ENCODE results near the gene MGLL.

DNA sequence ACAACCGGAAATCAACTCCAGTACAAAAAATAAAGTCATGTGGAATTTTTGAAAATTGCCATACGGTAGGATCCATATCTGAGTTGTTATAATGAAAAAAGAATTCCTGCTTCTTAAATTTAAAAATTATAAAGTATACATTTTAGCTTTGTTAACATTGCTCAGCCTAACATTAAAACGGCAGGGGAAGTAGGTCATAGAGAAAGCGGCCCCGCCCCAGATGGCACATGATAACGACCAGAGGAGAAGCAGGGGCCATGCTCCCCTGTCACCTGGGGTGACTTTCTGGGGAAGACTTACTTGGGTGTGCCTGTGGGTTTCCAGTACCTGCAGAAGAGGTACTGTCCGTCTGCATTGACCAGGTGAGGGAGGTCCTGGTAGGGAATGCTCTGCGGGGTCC lies 921 bp downstream of the MGLL start:
- TF ChIP-seq, protein P1, sequence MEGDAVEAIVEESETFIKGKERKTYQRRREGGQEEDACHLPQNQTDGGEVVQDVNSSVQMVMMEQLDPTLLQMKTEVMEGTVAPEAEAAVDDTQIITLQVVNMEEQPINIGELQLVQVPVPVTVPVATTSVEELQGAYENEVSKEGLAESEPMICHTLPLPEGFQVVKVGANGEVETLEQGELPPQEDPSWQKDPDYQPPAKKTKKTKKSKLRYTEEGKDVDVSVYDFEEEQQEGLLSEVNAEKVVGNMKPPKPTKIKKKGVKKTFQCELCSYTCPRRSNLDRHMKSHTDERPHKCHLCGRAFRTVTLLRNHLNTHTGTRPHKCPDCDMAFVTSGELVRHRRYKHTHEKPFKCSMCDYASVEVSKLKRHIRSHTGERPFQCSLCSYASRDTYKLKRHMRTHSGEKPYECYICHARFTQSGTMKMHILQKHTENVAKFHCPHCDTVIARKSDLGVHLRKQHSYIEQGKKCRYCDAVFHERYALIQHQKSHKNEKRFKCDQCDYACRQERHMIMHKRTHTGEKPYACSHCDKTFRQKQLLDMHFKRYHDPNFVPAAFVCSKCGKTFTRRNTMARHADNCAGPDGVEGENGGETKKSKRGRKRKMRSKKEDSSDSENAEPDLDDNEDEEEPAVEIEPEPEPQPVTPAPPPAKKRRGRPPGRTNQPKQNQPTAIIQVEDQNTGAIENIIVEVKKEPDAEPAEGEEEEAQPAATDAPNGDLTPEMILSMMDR (IDR thresholded peaks at IDR 0.05): no peak
- no peak for TF ChIP-seq POLR2AphosphoS5 (IDR thresholded peaks at IDR 0.05)
- no peak for TF ChIP-seq EP300 (IDR thresholded peaks at IDR 0.05)
